Liver (tissue), 2 donors: Measurements from ENCODE around the gene ATP13A1.

ENCODE experiments used
- CTCF ChIP-seq: fragments of 150-350 bp; IDR thresholded peaks from 2 replicates; pipeline ENCODE4 v1.5.1; 2017; ENCODE audit warnings: improper control_type of control experiment, low read depth, low read length; ENCODE audit not compliant: missing input control
- YY1 ChIP-seq: IDR thresholded peaks from 2 replicates; pipeline ENCODE4 v1.6.1; 2016; ENCODE audit warnings: antibody characterized with exemption, mild to moderate bottlenecking
- donor health status: healthy.

GRCh38 chr19:19645233-19645870 is 18.1 kb downstream of the ATP13A1 start:
- TF ChIP-seq CTCF (no peak), YY1 (no peak)
